ENCODE measurements around the gene PRMT9.

The PRMT9 gene

DNA sequence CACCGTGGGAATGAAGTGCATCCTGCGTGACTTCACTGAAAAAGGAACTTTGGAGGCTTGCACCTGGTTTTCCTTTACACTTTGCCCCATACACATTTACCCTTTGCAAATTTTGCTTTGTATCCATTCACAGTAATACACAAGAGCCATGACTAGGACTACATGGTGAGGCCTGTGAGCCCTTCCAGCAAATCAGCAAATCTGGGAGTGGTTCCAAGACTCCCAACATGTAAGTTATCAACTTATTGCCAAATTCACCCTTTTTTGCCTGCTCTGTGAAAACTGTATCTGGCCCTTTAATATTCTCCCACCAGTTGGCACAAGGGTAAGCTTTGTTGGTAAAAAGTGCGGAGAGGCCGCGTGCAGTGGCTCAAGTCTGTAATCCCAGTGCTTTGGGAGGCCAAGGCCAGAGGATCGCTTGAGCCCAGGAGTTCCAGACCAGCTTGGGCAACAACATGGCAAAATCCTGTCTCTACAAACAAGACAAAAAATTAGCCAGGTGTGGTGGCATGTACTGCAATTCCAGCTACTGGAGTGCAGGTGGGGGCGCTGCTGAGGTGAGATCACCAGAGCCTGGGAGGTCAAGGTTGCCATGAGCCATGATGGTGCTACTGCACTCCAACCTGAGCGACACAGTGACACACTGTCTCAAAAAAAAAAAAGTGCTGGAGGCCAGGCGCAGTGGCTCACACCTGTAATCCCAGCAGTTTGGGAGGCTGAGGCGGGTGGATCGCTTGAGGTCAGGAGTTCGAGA is 5.0 kb downstream of the PRMT9 start:
- DNase-seq (ENCODE audit: low spot score) = no peak

DNA sequence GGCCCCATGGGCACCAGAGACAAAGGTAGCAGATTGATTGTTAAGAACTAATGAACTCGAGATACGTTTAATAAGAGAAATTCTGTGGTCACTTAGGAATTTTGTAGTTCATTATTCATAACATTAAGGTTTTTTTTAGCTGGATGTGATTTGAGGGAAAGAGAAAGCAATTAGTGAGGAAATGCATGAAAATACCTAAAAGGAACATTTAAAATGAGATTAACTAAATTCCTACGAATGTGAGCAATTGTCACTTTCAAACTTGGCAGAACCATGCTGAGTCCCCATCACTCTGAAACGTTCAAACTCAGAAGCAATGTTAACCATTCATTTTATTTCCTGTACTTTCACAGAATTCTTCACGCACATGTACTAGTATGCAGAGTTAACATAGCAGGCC is 5.9 kb downstream of the PRMT9 start:
- no peak for DNase-seq (ENCODE audit: low spot score)

DNA sequence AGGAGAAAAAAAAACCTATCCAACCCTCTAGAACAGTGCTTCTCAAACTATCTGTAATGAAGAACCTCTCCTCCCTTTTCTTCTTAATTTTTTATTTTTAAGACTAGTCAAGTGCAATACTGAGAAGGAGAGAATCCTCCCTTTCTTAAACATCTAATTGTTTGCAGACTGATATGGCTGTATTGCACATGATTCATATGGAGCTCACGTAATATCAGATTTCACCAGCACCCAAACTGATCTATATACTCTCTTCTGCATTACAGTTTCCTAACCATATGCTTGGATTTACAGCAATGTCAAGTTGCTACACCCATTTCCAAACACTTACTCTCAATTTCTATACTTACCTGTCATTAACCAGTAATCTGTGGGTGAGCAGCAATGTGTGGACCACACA is 9.5 kb downstream of the PRMT9 start:
- no peak for DNase-seq (ENCODE audit: low spot score)

DNA sequence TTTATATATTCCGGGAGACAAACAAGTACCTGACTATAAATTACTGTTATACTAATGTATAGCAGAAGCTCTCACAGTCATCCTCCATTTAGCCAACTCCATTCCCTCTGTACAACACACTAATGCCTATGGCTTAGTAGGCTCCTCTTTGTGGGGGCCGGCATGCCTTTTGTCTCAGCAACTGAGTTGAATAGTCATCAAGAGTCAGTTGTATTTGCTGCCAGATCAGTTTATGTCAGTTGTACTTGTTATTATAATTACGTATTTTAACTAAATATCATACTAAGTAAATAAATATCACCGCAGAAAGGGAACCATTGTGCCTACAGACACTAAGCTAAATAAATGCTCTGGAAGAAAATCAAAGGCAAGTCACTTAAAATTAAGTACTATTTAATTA is 9.9 kb downstream of the PRMT9 start:
- no peak for DNase-seq (ENCODE audit: low spot score)

DNA sequence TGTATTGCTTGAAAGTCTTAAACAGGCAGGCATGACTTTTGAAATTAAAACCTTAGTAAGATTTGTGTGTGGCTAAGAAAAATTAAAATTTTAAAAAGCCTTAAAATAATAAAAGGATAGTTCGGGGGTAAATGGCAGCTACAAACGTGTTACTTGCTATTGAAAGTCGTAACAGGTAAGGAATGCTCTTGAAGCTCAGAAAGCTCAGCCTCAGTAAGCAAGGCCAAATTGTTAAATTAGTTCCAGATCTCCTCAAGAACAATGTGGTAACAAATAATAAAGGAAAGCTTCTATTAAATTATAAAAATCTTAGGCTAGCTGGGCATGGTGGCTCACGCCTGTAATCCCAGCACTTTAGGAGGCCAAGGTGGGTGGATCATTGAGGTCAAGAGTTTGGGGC is 25.5 kb downstream of the PRMT9 start:
- DNase-seq (ENCODE audit: low spot score) = no peak

DNA sequence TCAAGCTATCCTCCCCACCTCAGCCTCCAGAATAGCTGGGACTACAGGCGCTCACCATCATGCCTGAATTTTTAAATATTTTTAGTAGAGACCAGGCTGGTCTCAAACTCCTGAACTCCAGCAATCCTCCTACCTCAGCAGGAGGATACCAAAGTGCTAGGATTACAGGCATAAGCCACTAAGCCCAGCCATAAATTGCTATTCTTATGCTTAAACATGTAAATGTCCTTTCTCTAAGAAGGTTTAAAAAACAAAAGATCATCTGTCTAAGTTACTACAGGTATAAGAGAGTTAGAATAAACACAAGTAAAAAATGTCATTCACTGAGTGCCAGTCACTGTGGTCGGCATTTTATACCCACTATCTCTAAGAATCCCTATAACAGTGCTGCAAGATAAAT is 28.3 kb downstream of the PRMT9 start:
- DNase-seq (ENCODE audit: low spot score) = no peak

DNA sequence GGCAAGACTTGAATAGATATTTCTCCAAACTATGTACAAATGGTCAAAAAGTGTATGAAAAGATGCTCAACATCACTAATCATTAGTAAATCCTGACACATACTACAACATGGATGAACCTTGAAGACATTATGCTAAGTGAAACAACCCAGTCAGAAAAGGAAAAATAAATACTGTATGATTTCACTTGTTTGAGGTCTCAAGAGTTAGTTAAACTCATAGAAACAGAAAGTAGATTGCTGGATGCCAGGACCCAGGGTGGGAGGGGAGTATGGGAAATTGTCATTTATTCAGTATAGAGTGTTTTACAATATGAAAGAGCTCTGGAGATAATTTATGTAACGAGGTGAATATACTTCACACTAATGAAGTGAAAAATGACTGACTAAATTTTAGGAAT is 32.4 kb downstream of the PRMT9 start:
- no peak for DNase-seq (ENCODE audit: low spot score)

DNA sequence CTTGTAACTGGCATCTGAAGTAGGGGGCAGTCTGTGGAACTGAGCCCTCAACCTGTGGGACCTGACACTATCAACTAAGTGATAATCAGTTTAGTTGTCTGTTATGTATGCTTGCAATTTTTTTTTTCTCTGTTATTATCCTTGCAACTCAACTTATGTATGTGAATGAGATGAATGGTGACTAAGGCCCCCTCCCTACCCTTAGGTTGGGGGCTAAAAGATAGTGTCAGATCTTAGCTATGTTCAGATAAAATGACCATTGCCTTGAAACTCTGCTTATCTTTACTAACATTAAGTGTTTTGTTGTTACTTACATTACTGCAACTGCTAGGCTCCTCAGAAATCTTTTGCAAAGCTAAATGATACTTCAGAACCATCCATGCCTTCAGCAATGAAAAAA is 35.3 kb downstream of the PRMT9 start:
- no peak for DNase-seq (ENCODE audit: low spot score)

DNA sequence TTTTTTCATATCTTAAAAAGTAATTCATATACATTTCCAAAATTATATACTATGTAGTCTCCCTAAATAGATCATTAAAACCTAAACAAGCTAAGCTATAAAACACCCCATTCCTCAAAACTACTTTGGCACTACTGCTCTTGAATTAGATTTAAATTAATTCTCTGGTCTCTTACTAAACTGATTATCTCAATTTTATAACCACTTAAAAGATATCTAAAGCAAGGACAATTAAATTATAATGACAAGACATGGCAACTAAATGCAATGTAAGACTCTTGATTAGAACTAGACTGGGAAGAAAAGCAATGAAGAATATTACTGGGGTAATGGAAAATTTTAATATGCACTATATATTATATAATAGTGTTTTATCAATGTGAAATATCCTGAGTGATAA is 38.9 kb downstream of the PRMT9 start:
- no peak for DNase-seq (ENCODE audit: low spot score)

DNA sequence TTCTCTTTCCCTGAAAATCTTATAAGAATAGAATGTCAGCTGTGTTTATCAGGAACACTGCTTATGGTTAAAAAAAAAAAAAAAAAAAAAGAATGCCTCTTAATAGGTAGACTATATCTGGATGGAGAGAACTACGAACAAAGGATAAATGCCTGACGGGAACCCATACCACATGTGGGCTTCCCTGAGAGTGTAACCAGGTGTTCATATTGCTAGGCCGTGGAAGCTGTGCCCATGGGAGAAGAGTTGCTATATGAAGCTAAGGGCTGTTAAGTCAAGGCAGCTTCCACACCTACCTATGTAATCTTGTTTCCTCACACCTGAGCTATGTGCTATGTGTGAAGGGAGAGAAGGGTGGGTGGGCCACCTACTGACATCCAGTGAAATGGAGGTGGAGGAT is 39.5 kb downstream of the PRMT9 start:
- DNase-seq (ENCODE audit: low spot score) = no peak

DNA sequence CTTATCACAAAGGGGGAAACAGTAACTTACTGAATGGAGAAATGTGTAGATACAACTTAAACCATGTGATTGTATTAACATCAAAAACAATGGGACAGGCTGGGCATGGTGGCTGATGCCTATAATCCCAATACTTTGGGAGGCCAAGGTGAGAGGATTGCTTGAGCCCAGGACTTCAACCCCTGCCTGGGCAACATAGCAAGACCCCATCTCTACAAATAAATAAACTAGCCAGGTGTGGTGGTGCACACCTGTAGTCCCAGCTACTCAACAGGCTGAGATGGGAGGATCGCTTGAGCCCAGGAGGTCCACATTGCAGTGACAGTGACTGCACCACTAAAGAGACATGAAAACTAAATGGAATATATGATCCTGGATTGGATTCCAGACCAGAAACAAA is 40.3 kb downstream of the PRMT9 start:
- DNase-seq (ENCODE audit: low spot score) = no peak

DNA sequence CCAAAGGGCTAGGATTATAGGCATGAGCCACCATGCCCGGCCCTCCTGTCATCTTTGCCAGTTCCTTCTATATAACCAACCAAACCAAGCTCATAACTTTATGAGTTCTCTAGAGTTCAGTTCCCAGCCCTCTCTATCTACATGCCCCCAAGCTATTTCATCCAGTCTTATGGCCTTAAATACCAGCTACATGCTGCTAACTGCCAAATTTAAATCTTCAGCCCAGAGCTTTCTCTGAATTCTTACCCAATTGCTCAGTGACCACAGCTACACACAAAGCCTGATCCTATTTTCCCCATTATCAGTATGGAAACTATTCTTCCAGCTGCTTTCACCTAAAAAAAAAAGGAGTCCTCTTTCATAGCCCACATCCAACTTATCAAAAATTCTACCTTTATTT is 43.6 kb downstream of the PRMT9 start:
- no peak for DNase-seq (ENCODE audit: low spot score)

DNA sequence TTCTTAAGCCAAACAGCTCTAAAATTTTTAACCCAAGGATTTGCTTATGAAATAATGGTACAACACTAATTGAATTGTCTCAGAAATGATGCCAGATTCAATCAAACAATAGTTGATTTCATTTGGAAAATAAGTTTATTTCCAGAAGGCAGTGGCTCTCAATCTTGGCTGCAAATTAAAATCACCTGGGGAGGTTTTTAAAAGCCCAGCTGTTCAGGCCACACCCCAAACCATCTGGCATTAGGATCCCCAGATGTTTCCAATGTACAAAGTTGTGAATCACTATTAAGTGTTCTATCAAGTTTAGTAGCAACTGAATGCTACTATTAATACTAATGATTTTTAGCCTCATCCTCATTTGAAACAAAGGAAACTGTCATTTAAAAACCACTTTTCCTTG is 44.6 kb downstream of the PRMT9 start:
- no peak for DNase-seq (ENCODE audit: low spot score)

DNA sequence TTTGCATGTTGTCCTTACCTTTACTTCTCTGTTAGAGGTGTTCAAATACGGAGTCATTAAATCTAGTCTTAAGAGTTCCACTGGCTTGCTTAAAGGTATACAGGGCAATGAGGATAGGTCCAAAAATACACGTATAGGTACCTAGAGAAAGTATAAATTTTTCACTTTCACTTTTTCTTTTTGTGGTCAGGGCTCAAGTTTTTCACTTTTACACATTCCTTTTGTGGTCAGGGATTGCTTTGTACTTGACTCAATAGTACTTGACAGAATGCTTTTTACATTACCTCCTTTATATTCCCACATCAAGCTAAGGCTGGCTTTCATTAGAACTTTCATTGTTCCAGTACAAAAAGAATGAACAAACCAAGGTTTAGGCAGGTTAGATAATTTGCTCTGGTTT is 45.0 kb downstream of the PRMT9 start:
- no peak for DNase-seq (ENCODE audit: low spot score)

DNA sequence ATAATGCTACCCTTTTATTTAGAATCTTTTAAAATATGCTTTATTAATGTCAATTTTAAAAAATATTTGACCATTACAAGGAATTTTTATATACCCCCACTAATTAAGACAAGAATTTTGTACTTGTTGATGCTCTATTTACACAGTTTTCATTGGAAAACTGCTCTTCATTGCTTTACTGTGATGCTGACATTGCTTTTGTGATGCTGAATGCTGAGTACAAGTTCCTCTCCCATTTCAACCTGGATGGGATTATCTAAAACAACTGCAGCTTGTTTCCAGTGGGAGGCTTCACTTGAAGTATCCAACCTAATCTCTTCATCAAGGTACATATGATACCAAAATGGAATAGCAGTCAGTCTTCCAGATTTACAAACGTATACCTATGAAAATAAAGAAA is 45.6 kb downstream of the PRMT9 start:
- no peak for DNase-seq (ENCODE audit: low spot score)

DNA sequence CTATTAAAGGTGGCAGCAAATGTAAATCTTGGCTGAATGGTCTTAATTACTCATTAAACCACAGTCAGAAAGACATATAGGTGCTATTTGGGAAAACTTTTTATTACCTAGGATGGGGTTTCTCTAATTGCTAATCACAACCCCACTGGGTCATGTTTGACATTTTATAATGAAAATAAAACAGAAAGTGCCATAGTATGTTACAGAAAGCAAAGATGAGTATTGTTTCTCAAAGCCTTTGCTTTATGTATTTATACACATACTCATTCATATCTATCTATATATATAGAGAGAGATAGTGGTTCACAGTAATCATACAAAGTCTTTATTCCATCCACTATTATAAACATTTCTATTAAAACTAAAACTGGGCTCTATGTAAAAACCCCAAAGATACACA is 48.6 kb downstream of the PRMT9 start:
- no peak for DNase-seq (ENCODE audit: low spot score)

DNA sequence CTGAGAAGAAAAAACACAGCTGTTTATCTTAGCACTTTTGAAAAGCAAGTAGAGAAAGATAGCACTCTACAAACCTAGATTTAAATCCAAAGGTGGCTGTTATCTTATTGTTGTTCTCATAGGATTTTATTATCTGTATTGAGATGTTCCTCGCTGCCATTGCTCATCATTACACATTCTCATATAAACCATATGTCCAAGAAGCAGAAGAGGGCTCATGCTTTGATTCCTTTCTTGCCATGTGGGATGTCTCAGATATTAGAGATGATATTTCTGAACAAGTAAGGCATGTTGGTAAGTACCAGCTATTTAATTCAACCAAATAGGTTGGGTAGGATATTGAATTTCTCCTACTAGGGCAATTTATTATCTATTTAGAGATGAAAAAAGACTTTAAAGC is 50.3 kb downstream of the PRMT9 start:
- DNase-seq (ENCODE audit: low spot score) = no peak

DNA sequence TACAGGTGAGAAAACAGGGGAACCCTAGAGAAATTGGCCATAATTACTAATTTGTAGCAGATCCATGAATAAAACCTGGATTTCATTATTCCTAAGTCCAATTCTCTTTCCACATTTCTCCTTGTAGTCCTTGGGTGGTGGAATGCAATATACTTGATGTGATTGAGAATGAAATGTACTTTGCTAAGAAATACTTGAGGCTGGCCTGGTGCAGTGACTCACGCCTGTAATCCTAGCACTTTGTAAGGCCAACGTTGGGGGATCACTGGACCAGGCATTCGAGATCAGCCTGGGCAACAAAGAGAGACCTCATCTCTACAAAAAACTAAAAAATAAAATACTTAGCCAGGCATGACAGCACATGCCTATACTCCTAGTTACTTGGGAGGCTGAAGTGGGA is 50.9 kb downstream of the PRMT9 start:
- no peak for DNase-seq (ENCODE audit: low spot score)

DNA sequence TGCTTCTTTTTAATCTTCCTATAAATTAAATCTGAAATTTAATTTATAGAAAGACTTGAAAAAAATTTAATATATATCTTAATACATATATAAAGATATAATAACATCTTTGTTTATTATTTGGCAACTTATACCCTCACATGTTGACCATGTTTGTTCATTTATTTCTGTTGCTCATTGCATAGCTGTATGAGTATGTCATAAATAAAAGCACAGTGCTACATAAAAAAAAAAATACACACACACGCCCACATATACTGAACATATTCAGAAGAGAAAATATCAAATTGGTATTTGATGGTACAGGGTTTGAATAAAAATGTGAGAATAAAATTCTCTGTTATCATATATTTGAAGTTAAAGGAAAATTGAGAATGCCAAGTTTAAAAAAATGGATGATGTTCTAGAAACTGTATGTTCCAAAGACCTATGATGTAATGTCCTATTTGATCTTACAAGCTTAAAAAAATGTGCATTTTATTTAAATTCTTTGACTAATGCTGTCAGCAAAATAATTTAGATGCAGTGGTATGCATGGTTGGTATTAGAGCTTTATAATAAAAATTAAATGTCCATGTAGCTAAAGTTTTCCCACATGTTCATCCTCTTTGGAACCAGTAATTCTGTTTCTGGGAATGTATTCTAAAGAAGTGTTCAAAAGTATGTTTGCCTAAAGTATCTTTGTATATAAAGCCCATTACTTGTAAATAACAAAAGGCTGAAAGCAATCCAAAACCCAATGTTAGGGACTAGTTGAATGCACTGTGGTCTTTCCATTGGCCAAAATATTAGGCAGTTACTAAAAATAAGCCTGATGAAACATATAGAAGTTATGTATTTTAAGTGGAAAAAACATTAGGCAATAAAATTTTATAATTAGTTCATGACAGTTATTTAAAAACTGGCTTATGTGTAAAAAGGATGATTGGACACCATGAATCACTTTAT is 53.9 kb downstream of the PRMT9 start:
- no peak for DNase-seq (ENCODE audit: low spot score)

DNA sequence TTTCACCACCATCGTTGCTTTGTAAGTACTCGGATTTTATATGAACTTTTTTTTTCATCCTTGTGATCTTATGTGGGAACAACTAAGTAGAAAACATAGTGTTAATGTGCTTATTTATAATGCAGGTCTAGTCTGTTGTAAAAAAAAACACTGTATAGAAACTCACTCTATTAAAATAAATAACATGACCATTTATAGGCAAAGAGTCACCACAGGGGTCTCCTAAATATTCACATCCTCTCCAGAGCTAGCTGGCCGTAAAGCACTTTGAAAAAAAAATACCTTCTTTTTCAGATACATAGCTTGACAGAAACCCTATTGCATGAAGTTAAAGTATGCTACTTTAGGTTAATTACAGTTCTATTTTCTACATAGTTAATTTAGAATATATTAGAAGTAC is 55.5 kb downstream of the PRMT9 start:
- DNase-seq (ENCODE audit: low spot score) = no peak

DNA sequence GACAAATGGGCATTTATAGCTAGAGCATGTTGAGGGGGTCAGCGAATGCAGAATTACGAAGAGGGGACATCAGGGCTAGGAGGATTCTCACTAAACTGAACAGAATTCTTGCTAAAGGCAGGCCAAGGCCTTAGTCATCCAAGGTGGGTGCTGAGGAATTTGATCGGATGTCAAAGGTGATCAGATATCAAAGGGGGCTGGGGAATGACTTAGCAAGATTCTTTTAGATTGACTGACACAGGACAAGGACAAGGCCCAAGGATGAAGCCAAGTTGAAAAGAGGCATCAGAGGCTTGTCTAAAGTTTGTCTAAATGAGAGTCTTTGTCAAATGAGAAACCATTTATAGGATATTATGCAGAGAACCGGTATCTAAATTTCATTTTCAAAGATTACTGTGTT is 57.1 kb downstream of the PRMT9 start:
- no peak for DNase-seq (ENCODE audit: low spot score)

DNA sequence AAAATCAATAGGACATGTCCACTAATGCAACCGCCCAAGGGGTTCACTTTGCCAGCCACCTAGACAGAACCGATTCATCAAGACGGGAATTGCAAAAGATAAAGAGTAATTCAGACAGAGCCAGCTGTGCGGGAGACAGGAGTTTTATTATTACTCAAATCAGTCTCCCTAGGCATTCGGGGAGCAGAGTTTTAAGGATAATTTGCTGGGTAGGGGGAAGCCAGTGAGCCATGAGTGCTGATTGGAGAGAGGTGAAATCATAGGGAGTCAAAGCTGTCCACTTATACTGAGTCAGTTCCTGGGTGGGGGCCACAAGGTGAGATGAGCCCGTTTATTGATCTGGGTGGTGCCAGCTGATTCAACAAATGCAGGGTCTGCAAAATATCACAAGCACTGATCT is 58.2 kb downstream of the PRMT9 start:
- DNase-seq (ENCODE audit: low spot score) = no peak

DNA sequence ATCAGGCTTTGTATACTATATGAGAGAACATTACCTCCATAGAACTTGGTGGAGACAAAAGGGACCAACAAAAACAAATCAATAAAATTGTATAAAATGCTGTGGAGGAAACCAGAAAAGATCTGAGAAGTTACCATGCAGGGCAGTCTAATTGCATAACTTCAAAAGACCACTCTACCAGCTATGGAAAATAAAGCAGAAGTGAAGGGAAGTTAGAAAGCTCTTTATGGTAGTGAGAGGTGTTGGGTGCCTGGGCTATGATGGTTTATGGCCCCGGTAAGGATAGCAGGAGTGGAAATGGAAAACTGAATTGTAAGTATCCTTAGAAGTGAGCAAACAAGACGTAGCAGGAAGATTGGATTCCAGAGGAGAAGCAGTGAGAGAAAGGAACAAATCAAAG is 63.6 kb downstream of the PRMT9 start:
- no peak for DNase-seq (ENCODE audit: low spot score)
